Esophagus muscularis mucosa (tissue), 4 donors: Measurements from ENCODE around the gene TGFBR2.

ENCODE experiments used
- EP300 ChIP-seq: sonication (generic); formaldehyde crosslinking; IDR thresholded peaks from one replicate; pipeline ENCODE4 v1.6.1; 2017; ENCODE audit warnings: antibody characterized with exemption
- POLR2A ChIP-seq: fragments of 450-650 bp; IDR thresholded peaks from one replicate; pipeline ENCODE4 v1.6.1; 2017; ENCODE audit warnings: antibody characterized with exemption, moderate library complexity, mild to moderate bottlenecking, low read depth
- POLR2AphosphoS5 ChIP-seq, 2 donors: sonication (generic); formaldehyde crosslinking; IDR thresholded peaks; one replicate each; pipeline ENCODE4 v1.6.1; 2017; ENCODE audit warnings: antibody characterized with exemption in 2 of 2
- TF ChIP-seq, protein P1 (sequence below), 3 experiments: fragments of 200-600 bp in 2 of 3; fragments of 450-650 bp in 1 of 3; sonication (generic) in 2 of 3; IDR thresholded peaks; one replicate each; pipeline ENCODE4 v1.5.1; 2017 to 2019; ENCODE audit warnings: antibody characterized with exemption in 3 of 3, mild to moderate bottlenecking in 2 of 3, moderate library complexity in 1 of 3

DNA sequence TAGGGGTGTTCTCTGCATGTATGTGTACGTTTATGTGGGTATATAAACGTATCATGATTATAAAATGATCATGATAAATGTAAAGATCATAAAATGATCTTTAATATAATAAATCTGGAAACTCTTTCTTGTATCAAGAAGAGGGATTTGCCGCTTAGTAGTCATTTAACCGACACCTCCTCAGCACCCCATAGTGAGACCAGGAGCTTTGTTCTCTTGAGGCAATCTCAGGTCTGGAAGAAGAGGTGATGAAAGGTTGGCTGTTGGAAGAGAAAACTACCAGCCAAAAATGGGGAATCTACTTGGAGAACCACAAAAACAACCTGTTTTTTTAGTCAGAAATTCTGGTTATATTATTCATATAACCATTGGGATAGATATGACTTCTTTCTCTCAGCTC lies 38.7 kb downstream of the TGFBR2 start:
- TF ChIP-seq, protein P1, sequence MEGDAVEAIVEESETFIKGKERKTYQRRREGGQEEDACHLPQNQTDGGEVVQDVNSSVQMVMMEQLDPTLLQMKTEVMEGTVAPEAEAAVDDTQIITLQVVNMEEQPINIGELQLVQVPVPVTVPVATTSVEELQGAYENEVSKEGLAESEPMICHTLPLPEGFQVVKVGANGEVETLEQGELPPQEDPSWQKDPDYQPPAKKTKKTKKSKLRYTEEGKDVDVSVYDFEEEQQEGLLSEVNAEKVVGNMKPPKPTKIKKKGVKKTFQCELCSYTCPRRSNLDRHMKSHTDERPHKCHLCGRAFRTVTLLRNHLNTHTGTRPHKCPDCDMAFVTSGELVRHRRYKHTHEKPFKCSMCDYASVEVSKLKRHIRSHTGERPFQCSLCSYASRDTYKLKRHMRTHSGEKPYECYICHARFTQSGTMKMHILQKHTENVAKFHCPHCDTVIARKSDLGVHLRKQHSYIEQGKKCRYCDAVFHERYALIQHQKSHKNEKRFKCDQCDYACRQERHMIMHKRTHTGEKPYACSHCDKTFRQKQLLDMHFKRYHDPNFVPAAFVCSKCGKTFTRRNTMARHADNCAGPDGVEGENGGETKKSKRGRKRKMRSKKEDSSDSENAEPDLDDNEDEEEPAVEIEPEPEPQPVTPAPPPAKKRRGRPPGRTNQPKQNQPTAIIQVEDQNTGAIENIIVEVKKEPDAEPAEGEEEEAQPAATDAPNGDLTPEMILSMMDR (IDR thresholded peaks at IDR 0.05), result no peak
- TF ChIP-seq POLR2A (no peak), POLR2AphosphoS5 (IDR thresholded peaks at IDR 0.05) (no peak), EP300 (no peak)
